ENCODE data around the gene C9orf153. TPM values are rescaled to one million over a fixed set of nuclear protein-coding genes. Genes with fewer than 3 reads are reported as not detected.

Gene C9orf153
- total RNA-seq, 1 donor from 2014 or later: 0.55 TPM

- DNase-seq (ENCODE audit: low spot score): no peak
Observed at GRCh38 chr9:86272221-86272620, 12.8 kb upstream of the C9orf153 start.

- no peak for DNase-seq (ENCODE audit: low spot score)
Observed at GRCh38 chr9:86263876-86264275, 4.4 kb upstream of the C9orf153 start.

GRCh38 chr9:86262492-86262891 lies 3.0 kb upstream of the C9orf153 start:
- DNase-seq (ENCODE audit: low spot score): no peak

GRCh38 chr9:86257391-86257790 lies 2.1 kb downstream of the C9orf153 start:
- no peak for DNase-seq (ENCODE audit: low spot score)

GRCh38 chr9:86256653-86257052 lies 2.8 kb downstream of the C9orf153 start:
- no peak for DNase-seq (ENCODE audit: low spot score)

GRCh38 chr9:86253577-86253976 lies 5.9 kb downstream of the C9orf153 start:
- DNase-seq (ENCODE audit: low spot score): no peak

GRCh38 chr9:86252870-86253269 lies 6.6 kb downstream of the C9orf153 start:
- no peak for DNase-seq (ENCODE audit: low spot score)

- DNase-seq (ENCODE audit: low spot score): no peak
Observed at GRCh38 chr9:86250123-86250522, 9.3 kb downstream of the C9orf153 start.

- no peak for DNase-seq (ENCODE audit: low spot score)
Observed at GRCh38 chr9:86248746-86249145, 10.7 kb downstream of the C9orf153 start.

- DNase-seq (ENCODE audit: low spot score): no peak
Observed at GRCh38 chr9:86246752-86247161, 12.7 kb downstream of the C9orf153 start.

GRCh38 chr9:86242071-86242470 lies 17.4 kb downstream of the C9orf153 start:
- no peak for DNase-seq (ENCODE audit: low spot score)

GRCh38 chr9:86241216-86241615 lies 18.2 kb downstream of the C9orf153 start:
- DNase-seq (ENCODE audit: low spot score): no peak

- no peak for DNase-seq (ENCODE audit: low spot score)
Observed at GRCh38 chr9:86238861-86239770, 20.3 kb downstream of the C9orf153 start.

- no peak for DNase-seq (ENCODE audit: low spot score)
Observed at GRCh38 chr9:86230858-86231257, 28.6 kb downstream of the C9orf153 start.

- no peak for DNase-seq (ENCODE audit: low spot score)
Observed at GRCh38 chr9:86222667-86223066, 36.8 kb downstream of the C9orf153 start.

- no peak for DNase-seq (ENCODE audit: low spot score)
Observed at GRCh38 chr9:86219606-86220005, 39.9 kb downstream of the C9orf153 start.

- DNase-seq (ENCODE audit: low spot score): no peak
Observed at GRCh38 chr9:86217076-86217755, 42.2 kb downstream of the C9orf153 start.

- DNase-seq (ENCODE audit: low spot score): no peak
Observed at GRCh38 chr9:86207193-86207592, 52.3 kb downstream of the C9orf153 start.

GRCh38 chr9:86202338-86202882 lies 57.0 kb downstream of the C9orf153 start:
- DNase-seq (ENCODE audit: low spot score): no peak

- no peak for DNase-seq (ENCODE audit: low spot score)
Observed at GRCh38 chr9:86201474-86202337, 57.8 kb downstream of the C9orf153 start.

- no peak for DNase-seq (ENCODE audit: low spot score)
Observed at GRCh38 chr9:86200599-86201162, 58.8 kb downstream of the C9orf153 start.

Measured in mesenteric fat pad (tissue), 1 donor.